Measurements from ENCODE around the gene TMEM187. TPM values are rescaled to one million over a fixed set of nuclear protein-coding genes. Genes with fewer than 3 reads are reported as not detected.

Gene TMEM187
- total and polyA plus RNA-seq, 3 donors from 2014 or later, result 6.1 to 15.7 (median 13.1) TPM

DNA sequence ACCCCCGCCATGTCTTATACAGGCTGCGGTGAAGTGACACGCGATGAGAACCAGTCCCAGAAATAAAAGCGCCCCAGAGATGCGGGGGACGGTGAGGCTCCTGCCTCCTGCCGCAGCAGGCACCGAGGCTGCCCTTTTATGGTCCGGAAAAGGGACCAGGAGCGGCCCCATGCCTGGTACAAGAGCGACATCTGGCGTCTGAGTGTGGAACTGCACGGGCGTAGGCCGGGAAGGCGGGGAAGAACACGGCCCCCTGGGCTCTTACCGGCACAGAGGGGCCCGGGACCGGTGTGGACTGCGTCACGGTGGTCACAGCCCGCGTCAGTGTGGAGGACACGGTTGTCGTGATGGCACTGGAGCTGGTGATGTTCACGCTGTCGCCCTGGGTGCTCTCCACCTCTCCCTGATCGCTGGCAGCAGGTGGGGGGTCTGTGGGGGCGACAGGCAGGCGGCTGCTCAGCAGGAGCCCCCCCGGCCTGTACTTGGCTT lies 19.2 kb upstream of the TMEM187 start:
- Histone ChIP-seq H3K4me1 (peaks cover 3% of the 10 kb centered on the region), H3K9me3 (no peaks in the 10 kb centered on the region), H3K27me3 (no peaks in the 10 kb centered on the region), H3K36me3 (ENCODE audit: low read depth, missing control alignments) (no peaks in the 10 kb centered on the region), H3K27ac (peak overlapping the region; percentile 11 to 30), H3K4me3 (no peak overlapping the region)
- DNase-seq, result peak; percentile 72
- TF ChIP-seq POLR2A (IDR thresholded peaks at IDR 0.05), result no peak
- TF ChIP-seq, protein P1, sequence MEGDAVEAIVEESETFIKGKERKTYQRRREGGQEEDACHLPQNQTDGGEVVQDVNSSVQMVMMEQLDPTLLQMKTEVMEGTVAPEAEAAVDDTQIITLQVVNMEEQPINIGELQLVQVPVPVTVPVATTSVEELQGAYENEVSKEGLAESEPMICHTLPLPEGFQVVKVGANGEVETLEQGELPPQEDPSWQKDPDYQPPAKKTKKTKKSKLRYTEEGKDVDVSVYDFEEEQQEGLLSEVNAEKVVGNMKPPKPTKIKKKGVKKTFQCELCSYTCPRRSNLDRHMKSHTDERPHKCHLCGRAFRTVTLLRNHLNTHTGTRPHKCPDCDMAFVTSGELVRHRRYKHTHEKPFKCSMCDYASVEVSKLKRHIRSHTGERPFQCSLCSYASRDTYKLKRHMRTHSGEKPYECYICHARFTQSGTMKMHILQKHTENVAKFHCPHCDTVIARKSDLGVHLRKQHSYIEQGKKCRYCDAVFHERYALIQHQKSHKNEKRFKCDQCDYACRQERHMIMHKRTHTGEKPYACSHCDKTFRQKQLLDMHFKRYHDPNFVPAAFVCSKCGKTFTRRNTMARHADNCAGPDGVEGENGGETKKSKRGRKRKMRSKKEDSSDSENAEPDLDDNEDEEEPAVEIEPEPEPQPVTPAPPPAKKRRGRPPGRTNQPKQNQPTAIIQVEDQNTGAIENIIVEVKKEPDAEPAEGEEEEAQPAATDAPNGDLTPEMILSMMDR (IDR thresholded peaks at IDR 0.05), result peak; percentile 82 to 90 (median 90)
- 43% methylated on average over 10 of the region's 33 CpGs; no CpG with 5 or more reads in 1 of the 2 donors for WGBS, 2 donors
- intact Hi-C loops (cut with DNase I; ENCODE audit: low total_unique reads), result loop anchor here (10.0 kb wide), 1 partner anchor 189 kb away; the partner anchor contains the start of gene PLXNB3

DNA sequence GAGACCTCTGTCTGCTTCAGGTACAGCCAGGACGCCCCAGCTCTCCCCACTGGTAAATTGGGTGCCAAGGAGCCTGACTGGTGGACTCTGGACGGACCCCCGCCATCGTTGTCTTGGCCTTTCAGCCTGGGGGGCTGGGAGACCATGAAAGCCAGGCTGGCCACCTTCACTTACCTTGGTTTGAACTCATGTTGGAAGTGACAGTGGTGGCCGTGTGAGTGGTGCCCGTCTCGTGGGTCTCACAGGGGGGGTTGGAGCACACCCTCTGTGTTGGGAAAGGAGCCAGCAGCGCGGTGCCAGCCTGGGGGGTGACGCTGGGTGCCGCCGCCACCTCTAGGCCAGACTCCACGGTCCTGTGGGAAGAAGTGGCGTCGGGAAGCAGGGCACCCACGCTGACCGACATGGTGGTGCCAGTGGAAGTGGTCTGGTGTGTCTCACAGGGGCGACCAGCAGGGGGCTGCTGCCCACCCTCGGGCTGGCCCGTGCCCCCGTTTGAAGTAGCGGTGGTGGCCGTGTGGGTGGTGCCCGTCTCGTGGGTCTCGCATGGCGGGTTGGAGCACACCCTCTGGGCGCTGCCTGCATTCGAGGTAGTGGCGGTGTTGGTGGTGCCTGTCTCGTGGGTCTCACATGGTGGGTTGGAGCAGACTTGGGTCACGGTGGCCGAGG lies 18.5 kb upstream of the TMEM187 start:
- H3K36me3 ChIP-seq (ENCODE audit: low read depth, missing control alignments), result no peaks in the 10 kb centered on the region
- peak overlapping the region in 1 of 2 donors; percentile 11 for H3K27ac ChIP-seq
- H3K4me3 ChIP-seq, result no peak overlapping the region
- no peak for TF ChIP-seq POLR2A (IDR thresholded peaks at IDR 0.05)
- TF ChIP-seq, protein P1 (IDR thresholded peaks at IDR 0.05), result no peak
- intact Hi-C loops (cut with DNase I; ENCODE audit: low total_unique reads), result loop anchor here (10.0 kb wide), 1 partner anchor 189 kb away; the partner anchor contains the start of gene PLXNB3
- H3K9me3 ChIP-seq, result no peaks in the 10 kb centered on the region
- no peaks in the 10 kb centered on the region for H3K27me3 ChIP-seq
- no peak for DNase-seq
- peaks cover 3% of the 10 kb centered on the region for H3K4me1 ChIP-seq
- WGBS, 2 donors, result 84 to 87% methylated on average over 7 to 32 of the region's 33 CpGs

DNA sequence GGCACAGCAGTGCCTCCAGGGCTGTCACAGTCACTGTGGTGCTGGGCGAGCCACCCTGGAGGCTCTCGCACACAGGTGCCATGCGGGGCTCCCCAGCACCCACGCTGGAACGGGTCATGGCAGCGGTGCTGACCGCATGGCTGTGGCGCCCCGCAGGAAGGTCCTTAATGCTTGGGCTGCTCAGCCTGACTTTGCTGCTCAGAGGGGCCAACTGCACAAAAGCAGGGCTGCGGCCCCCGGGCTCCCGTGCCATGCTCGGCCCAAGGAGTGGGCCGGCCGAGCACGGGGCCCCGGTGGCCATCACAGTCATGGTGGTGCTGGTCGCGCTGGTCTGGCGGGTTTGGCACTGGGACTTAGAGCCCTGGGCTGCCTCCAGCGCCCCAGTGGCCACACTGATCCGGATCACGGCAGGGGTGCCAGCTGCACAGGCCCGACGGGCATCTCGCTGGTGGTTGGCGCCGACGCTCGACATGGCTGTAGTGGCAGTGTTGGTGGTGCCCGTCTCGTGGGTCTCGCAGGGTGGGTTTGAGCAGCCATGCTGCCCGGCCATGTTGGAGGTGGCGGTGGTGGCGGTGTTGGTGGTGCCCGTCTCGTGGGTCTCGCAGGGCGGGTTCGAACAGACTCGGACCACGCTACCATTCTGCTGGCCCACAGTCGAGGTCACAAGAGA lies 17.9 kb upstream of the TMEM187 start:
- intact Hi-C loops (cut with DNase I; ENCODE audit: low total_unique reads), result loop anchor here (10.0 kb wide), 1 partner anchor 190 kb away; the partner anchor contains the start of gene PLXNB3
- Histone ChIP-seq H3K36me3 (ENCODE audit: low read depth, missing control alignments) (no peaks in the 10 kb centered on the region), H3K27ac (no peak overlapping the region), H3K4me3 (no peak overlapping the region), H3K4me1 (no peaks in the 10 kb centered on the region), H3K27me3 (no peaks in the 10 kb centered on the region), H3K9me3 (no peaks in the 10 kb centered on the region)
- no peak for DNase-seq
- TF ChIP-seq, protein P1 (IDR thresholded peaks at IDR 0.05), result no peak
- WGBS, 2 donors, result 95 to 96% methylated on average over 8 to 17 of the region's 44 CpGs

DNA sequence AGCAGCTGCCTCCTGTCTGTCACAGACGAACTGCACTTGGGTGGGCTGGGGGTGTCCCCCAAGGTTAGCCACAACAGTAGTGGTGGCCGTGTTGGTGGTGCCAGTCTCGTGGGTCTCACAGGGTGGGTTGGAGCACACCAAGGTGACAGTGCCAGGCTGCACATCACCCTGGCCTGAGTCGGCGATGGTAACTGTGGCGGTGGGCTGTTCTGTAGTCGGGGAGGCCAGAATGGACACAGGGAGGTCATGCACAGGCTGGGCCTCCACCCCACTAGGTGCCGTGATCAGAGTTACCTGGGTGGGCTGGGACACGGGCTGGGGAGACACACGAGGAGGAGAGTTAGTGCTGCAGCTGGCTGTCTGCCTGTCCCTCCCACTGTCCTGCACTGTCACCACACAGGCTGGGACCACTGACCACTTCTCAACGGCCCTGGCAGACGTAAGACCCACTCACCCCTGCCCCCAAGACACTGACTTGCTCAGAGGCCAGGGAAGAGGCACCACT lies 17.3 kb upstream of the TMEM187 start:
- no peaks in the 10 kb centered on the region for H3K27me3 ChIP-seq
- H3K4me1 ChIP-seq, result no peaks in the 10 kb centered on the region
- no peak overlapping the region for H3K4me3 ChIP-seq
- no peaks in the 10 kb centered on the region for H3K9me3 ChIP-seq
- 84% methylated on average over 5 of the region's 12 CpGs; no CpG with 5 or more reads in 1 of the 2 donors for WGBS, 2 donors
- DNase-seq, result no peak
- H3K27ac ChIP-seq, result no peak overlapping the region
- no peaks in the 10 kb centered on the region for H3K36me3 ChIP-seq (ENCODE audit: low read depth, missing control alignments)
- TF ChIP-seq POLR2A (IDR thresholded peaks at IDR 0.05), result no peak
- TF ChIP-seq, protein P1 (IDR thresholded peaks at IDR 0.05), result no peak
- intact Hi-C loops (cut with DNase I; ENCODE audit: low total_unique reads), result loop anchor here (10.0 kb wide), 1 partner anchor 190 kb away; the partner anchor contains the start of gene PLXNB3
